Measurements from ENCODE around the gene SHC4. TPM values are rescaled to one million over a fixed set of nuclear protein-coding genes. Genes with fewer than 3 reads are reported as not detected.
"Not testable (repeated sequence)": the region's sequence is repeated elsewhere in the genome, so short reads cannot be mapped to it uniquely, and the experiment has no call there.

The SHC4 gene
- total and polyA plus RNA-seq, 8 donors: 0.25 to 4.4 (median 0.47) TPM; not detected in 2

DNA sequence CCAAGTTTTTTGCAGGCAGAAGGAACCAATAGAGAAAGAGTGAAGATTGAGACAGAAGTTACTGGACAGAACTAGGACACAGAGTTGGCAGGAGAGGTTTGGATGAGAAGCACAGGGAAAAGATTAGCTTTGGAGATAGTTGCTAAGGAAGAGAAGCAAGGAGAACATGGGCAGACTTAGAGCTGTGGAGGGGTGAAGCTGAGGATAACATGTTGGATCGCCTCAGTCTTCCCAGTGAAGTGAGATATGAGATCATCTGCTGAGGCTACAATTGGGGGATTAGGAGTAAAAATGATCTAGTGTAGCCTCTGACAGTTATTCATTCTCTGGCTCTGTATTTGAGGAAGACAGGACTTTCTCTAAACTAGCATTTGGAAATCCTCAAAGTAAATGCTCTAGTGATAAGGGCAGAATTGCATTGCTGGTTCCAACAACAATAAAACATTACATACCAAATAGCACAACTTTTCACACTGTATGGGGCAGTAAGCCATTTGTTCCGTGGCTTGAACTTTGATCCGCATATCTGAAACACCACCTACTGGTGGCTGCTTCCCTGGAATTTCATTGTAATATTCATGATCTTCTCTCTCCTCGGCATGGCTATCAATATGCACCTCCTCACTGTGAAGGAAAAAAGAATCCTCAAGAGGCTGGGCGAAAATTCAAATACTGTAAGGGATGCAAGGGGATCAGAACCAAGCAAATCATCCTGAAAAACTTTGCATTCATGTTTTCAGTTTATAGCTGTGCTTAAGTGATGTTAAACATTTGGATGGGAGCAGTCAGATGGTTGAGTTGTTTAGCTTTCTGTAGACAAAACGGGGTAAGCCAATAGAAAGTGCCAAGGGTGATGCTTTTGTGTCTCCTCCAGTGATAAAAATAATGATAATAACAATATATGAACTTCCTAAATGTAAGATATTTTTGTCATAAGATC lies 107.9 kb downstream of the SHC4 start:
- TF ChIP-seq, protein P1, sequence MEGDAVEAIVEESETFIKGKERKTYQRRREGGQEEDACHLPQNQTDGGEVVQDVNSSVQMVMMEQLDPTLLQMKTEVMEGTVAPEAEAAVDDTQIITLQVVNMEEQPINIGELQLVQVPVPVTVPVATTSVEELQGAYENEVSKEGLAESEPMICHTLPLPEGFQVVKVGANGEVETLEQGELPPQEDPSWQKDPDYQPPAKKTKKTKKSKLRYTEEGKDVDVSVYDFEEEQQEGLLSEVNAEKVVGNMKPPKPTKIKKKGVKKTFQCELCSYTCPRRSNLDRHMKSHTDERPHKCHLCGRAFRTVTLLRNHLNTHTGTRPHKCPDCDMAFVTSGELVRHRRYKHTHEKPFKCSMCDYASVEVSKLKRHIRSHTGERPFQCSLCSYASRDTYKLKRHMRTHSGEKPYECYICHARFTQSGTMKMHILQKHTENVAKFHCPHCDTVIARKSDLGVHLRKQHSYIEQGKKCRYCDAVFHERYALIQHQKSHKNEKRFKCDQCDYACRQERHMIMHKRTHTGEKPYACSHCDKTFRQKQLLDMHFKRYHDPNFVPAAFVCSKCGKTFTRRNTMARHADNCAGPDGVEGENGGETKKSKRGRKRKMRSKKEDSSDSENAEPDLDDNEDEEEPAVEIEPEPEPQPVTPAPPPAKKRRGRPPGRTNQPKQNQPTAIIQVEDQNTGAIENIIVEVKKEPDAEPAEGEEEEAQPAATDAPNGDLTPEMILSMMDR (IDR thresholded peaks at IDR 0.05): peak in 4 of 7 experiments; percentile 24 to 37 (median 28)
- TF ChIP-seq POLR2A (IDR thresholded peaks at IDR 0.05) (no peak), EP300 (IDR thresholded peaks at IDR 0.05) (no peak), POLR2AphosphoS5 (IDR thresholded peaks at IDR 0.05) (no peak)
- DNase-seq: peak in 1 of 2 donors; percentile 79
- intact Hi-C loops (cut with DNase I; ENCODE audit: low total_unique reads): no loop called here
- H3K9me3 ChIP-seq: no peaks in the 10 kb centered on the region
- H3K27me3 ChIP-seq: no peaks in the 10 kb centered on the region
- no peak overlapping the region for H3K4me3 ChIP-seq
- no peak overlapping the region for H3K27ac ChIP-seq
- peaks cover 0 to 11% (median 4%) of the 10 kb centered on the region in 4 donors for H3K4me1 ChIP-seq
- 16 to 25% (median 22%) methylated on average over 6 of the region's 6 CpGs for WGBS, 5 donors
- no peaks in the 10 kb centered on the region for H3K36me3 ChIP-seq

DNA sequence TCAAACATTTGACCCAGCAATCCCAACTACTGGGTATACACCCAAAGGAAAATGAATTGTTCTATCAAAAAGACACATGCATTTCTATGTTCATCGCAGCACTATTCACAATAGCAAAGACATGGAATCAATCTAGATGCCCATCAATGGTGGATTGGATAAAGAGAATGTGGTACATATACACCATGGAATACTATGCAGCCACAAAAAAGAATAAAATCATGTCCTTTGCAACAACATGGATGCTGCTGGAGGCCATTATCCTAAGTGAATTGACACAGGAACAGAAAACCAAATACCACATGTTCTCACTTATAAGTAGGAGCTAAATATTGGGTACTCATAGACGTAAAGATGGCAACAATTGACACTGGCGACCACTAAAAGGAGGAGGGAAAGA lies 109.3 kb downstream of the SHC4 start:
- 97 to 100% (median 98%) methylated on average over 3 of the region's 3 CpGs for WGBS, 5 donors
- DNase-seq; intact Hi-C loops (cut with DNase I; ENCODE audit: low total_unique reads); H3K27me3 ChIP-seq; H3K36me3 ChIP-seq; H3K27ac ChIP-seq; H3K4me3 ChIP-seq; H3K9me3 ChIP-seq: not testable (repeated sequence)
- H3K4me1 ChIP-seq: peaks cover 0 to 11% (median 4%) of the 10 kb centered on the region in 4 donors

DNA sequence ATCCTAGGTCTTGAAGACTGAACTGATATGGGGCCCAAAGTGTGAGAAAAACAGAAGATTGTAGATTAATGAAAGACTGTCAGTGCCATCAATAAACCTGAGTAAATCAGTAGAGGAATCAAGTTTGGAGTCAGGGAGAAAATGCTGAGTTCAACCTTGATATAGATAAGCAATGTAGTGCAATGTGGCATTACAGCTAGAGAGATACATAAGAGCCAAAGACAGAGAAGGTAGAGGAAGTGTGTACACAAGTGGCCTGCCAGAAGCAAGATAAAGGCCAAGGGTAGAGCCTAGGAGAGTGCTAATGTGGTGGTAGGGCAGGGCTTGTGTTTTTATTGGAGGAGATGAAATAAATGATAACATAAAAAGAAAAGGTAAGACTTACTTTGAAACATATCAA lies 111.8 kb downstream of the SHC4 start:
- H3K27me3 ChIP-seq: no peaks in the 10 kb centered on the region
- TF ChIP-seq, protein P1 (IDR thresholded peaks at IDR 0.05): no peak
- no peaks in the 10 kb centered on the region for H3K9me3 ChIP-seq
- H3K36me3 ChIP-seq: no peaks in the 10 kb centered on the region
- H3K27ac ChIP-seq: no peak overlapping the region
- H3K4me3 ChIP-seq: no peak overlapping the region
- intact Hi-C loops (cut with DNase I; ENCODE audit: low total_unique reads): no loop called here
- H3K4me1 ChIP-seq: peaks cover 0 to 11% (median 4%) of the 10 kb centered on the region in 4 donors
- no peak for DNase-seq

DNA sequence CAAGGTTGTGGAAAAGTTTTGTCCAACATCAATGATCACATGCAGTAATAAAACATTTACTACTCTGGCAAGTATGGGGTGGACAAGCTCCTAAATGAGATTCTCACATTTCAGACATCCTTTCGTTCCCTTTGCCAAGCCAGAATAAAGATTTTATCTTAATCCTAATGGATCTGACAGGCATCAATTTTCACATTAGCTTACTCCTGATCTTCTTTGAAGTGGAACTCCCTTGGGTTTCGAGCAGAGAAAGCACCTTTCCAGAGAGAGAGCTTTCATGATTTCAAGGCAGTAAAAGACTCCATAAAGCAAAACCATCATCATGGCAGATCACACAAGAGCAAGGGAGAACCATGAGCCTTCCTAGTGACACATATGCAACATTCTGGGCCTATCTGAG lies 113.1 kb downstream of the SHC4 start:
- Histone ChIP-seq H3K4me3 (no peak overlapping the region), H3K27me3 (no peaks in the 10 kb centered on the region), H3K4me1 (peaks cover 0 to 5% (median 1%) of the 10 kb centered on the region in 4 donors), H3K36me3 (no peaks in the 10 kb centered on the region), H3K9me3 (no peaks in the 10 kb centered on the region), H3K27ac (no peak overlapping the region)
- 75 to 86% (median 79%) methylated on average over 2 of the region's 2 CpGs for WGBS, 5 donors
- no peak for DNase-seq
- intact Hi-C loops (cut with DNase I; ENCODE audit: low total_unique reads): no loop called here
- TF ChIP-seq EP300 (IDR thresholded peaks at IDR 0.05) (no peak), POLR2AphosphoS5 (IDR thresholded peaks at IDR 0.05) (no peak), POLR2A (IDR thresholded peaks at IDR 0.05) (no peak)
- TF ChIP-seq, protein P1 (IDR thresholded peaks at IDR 0.05): no peak

DNA sequence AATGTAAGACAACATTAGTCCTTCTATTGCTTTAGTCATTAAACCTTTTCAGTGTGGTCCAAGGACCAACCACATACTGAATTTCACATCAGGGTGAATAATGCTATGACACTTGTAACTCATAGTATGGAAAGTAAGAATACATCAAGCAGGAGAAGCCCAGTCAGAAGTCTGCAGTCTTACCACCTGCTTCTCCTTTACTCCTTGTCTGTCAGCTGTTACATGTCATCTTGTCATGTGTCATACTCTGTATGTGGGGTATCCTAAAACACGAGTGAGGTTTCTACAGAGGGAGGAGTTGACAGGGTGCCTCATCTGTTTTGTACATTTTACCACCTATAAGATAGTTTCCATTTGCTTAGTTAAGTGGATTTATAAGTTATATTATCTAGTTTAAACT lies 118.6 kb downstream of the SHC4 start:
- Histone ChIP-seq H3K36me3 (no peaks in the 10 kb centered on the region), H3K27ac (no peak overlapping the region), H3K4me3 (no peak overlapping the region), H3K9me3 (no peaks in the 10 kb centered on the region), H3K4me1 (no peaks in the 10 kb centered on the region), H3K27me3 (no peaks in the 10 kb centered on the region)
- TF ChIP-seq POLR2AphosphoS5 (IDR thresholded peaks at IDR 0.05) (no peak), POLR2A (IDR thresholded peaks at IDR 0.05) (no peak), EP300 (IDR thresholded peaks at IDR 0.05) (no peak)
- TF ChIP-seq, protein P1 (IDR thresholded peaks at IDR 0.05): no peak
- 59 to 75% (median 71%) methylated on average over 1 of the region's 1 CpG for WGBS, 5 donors
- DNase-seq: no peak
- intact Hi-C loops (cut with DNase I; ENCODE audit: low total_unique reads): no loop called here
